Subcutaneous adipose tissue (tissue), 4 donors: ENCODE data around the gene PALD1. TPM values are rescaled to one million over a fixed set of nuclear protein-coding genes. Genes with fewer than 3 reads are reported as not detected.

ENCODE experiments used
- total RNA-seq, 4 donors: library from RNA; depleted of rRNA; stranded (reverse); fragments of >200 nt; gene quantifications; one replicate each; pipeline ENCODE4 v1.1.0, GENCODE V29; 2016
- TF ChIP-seq, protein P1 (sequence below): fragments of 450-650 bp; IDR thresholded peaks from one replicate; pipeline ENCODE4 v1.5.1; 2016; ENCODE audit warnings: low read depth, mild to moderate bottlenecking, control low read depth, antibody characterized with exemption, moderate library complexity

The PALD1 gene
- total RNA-seq, 4 donors from 2014 or later, result 1.0 to 4.5 (median 2.9) TPM

- TF ChIP-seq, protein P1, sequence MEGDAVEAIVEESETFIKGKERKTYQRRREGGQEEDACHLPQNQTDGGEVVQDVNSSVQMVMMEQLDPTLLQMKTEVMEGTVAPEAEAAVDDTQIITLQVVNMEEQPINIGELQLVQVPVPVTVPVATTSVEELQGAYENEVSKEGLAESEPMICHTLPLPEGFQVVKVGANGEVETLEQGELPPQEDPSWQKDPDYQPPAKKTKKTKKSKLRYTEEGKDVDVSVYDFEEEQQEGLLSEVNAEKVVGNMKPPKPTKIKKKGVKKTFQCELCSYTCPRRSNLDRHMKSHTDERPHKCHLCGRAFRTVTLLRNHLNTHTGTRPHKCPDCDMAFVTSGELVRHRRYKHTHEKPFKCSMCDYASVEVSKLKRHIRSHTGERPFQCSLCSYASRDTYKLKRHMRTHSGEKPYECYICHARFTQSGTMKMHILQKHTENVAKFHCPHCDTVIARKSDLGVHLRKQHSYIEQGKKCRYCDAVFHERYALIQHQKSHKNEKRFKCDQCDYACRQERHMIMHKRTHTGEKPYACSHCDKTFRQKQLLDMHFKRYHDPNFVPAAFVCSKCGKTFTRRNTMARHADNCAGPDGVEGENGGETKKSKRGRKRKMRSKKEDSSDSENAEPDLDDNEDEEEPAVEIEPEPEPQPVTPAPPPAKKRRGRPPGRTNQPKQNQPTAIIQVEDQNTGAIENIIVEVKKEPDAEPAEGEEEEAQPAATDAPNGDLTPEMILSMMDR, result no peak
Measured at GRCh38 chr10:70565556-70566514, 87.3 kb downstream of the PALD1 start.

- TF ChIP-seq, protein P1, result no peak
Measured at GRCh38 chr10:70566515-70567290, 88.1 kb downstream of the PALD1 start.

- TF ChIP-seq, protein P1, result no peak
Measured at GRCh38 chr10:70567603-70568002, 89.0 kb downstream of the PALD1 start.

DNA sequence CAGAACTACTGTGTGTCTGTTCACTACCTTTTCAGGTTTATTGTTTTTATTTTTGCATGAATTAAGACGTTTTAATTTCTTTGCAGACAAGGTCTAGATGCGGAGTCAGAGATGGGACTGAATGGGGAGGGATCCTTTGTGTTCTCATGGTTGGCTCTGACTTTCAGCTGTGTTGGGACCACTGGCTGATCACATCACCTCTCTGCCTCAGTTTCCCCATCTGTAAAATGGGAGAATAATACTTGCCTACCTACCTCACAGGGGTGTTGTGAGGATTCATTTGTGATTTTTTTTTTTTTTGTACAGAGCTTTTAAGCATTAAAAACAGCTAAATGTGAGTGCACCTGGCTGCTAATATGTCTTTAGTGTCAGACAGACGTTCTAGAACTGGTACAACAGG is 89.5 kb downstream of the PALD1 start:
- TF ChIP-seq, protein P1, result no peak

GRCh38 chr10:70568781-70569495 is 90.4 kb downstream of the PALD1 start:
- TF ChIP-seq, protein P1, result no peak

GRCh38 chr10:70571236-70571635 is 92.7 kb downstream of the PALD1 start:
- TF ChIP-seq, protein P1, result no peak
